ENCODE results near the gene R3HDML.

The R3HDML gene

DNA sequence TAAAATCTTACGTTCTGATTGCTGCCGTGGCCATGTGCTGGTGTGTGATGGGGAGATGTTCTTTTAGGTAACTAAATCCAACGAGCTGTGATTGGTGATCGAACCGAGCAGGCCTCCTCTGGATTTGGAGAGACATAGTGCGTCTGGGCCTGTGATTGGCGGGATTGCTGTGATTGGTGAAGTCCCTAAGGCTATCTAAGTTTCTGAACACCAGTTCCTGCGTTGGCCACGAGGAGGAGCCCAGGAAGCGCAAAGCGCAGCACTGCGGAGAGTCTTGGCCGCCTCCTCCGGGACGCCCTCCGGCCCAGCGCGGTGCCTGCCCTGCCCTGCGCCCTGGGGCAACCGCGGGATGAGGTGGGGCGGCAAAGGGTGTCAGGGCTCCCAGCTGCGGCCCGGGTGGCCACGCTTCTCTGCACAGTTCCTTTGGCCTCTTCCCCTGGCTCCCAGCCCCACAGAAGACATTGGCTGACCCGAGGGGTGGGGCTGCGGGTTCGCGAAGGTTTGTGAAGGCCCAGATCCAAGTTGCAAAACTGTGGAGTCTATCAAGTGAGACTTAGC lies 51.7 kb downstream of the R3HDML start:
- Histone ChIP-seq H2AFZ (ENCODE audit: low read depth, low read length) (no peak overlapping the region), H3K4me3 (ENCODE audit: low read depth in 1 of 2, low read length in 2 of 2) (no peak overlapping the region), H3K27me3 (ENCODE audit: insufficient read depth, low read length, poor library complexity) (no peaks in the 10 kb centered on the region), H3K4me1 (ENCODE audit: insufficient read depth, low read length) (no peaks in the 10 kb centered on the region), H3K9me3 (ENCODE audit: insufficient read depth, low read length, severe bottlenecking) (no peaks in the 10 kb centered on the region), H3K27ac (ENCODE audit: low read length) (no peak overlapping the region), H4K20me1 (ENCODE audit: insufficient read depth, low read length) (no peaks in the 10 kb centered on the region), H3K79me2 (ENCODE audit: insufficient read depth, low read length) (no peaks in the 10 kb centered on the region), H3K9ac (ENCODE audit: low read depth, low read length) (no peak overlapping the region), H3K4me2 (ENCODE audit: insufficient read depth, low read length) (no peak overlapping the region), H3K36me3 (ENCODE audit: insufficient read depth, low read length) (no peaks in the 10 kb centered on the region)
- TF ChIP-seq, protein P1, sequence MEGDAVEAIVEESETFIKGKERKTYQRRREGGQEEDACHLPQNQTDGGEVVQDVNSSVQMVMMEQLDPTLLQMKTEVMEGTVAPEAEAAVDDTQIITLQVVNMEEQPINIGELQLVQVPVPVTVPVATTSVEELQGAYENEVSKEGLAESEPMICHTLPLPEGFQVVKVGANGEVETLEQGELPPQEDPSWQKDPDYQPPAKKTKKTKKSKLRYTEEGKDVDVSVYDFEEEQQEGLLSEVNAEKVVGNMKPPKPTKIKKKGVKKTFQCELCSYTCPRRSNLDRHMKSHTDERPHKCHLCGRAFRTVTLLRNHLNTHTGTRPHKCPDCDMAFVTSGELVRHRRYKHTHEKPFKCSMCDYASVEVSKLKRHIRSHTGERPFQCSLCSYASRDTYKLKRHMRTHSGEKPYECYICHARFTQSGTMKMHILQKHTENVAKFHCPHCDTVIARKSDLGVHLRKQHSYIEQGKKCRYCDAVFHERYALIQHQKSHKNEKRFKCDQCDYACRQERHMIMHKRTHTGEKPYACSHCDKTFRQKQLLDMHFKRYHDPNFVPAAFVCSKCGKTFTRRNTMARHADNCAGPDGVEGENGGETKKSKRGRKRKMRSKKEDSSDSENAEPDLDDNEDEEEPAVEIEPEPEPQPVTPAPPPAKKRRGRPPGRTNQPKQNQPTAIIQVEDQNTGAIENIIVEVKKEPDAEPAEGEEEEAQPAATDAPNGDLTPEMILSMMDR (IDR thresholded peaks at IDR 0.05; ENCODE audit: borderline replicate concordance, extremely low read depth, low read length, poor library complexity, severe bottlenecking) = peak; percentile 54
- TF ChIP-seq EZH2 (IDR thresholded peaks at IDR 0.05; ENCODE audit: borderline replicate concordance, low read depth, low read length, severe bottlenecking) = no peak
- ATAC-seq (ENCODE audit: insufficient read depth, low read depth) (peak; percentile 67), DNase-seq (peak; percentile 34)

DNA sequence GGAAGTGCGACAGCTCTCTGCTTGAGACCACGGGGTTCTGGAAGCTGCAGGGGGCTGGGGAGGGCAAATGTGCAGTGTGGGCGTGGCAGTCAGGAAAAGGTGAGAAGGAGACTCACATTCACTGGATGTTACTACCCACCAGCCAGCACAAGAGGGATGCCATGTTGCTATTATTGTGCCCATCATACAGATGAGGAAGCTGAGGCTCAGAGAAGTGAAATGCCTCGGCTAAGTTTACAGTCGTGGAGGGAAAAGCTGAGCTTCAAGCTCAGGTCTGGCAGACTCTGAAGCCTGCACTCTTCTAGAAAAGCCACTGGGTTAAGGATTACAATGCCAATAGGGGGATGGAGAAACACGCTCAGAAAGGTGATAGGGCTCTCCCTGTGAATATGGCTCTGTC lies 53.0 kb downstream of the R3HDML start:
- Histone ChIP-seq H3K79me2 (ENCODE audit: insufficient read depth, low read length) (no peaks in the 10 kb centered on the region), H3K4me1 (ENCODE audit: insufficient read depth, low read length) (no peaks in the 10 kb centered on the region), H3K27me3 (ENCODE audit: insufficient read depth, low read length, poor library complexity) (peaks cover 7% of the 10 kb centered on the region), H3K9me3 (ENCODE audit: insufficient read depth, low read length, severe bottlenecking) (no peaks in the 10 kb centered on the region), H4K20me1 (ENCODE audit: insufficient read depth, low read length) (no peaks in the 10 kb centered on the region), H3K4me3 (ENCODE audit: low read depth in 1 of 2, low read length in 2 of 2) (no peak overlapping the region), H3K36me3 (ENCODE audit: insufficient read depth, low read length) (no peaks in the 10 kb centered on the region), H3K4me2 (ENCODE audit: insufficient read depth, low read length) (no peak overlapping the region), H3K27ac (ENCODE audit: low read length) (no peak overlapping the region), H2AFZ (ENCODE audit: low read depth, low read length) (no peak overlapping the region), H3K9ac (ENCODE audit: low read depth, low read length) (no peak overlapping the region)
- TF ChIP-seq EZH2 (IDR thresholded peaks at IDR 0.05; ENCODE audit: borderline replicate concordance, low read depth, low read length, severe bottlenecking) = no peak
- TF ChIP-seq, protein P1 (IDR thresholded peaks at IDR 0.05; ENCODE audit: borderline replicate concordance, extremely low read depth, low read length, poor library complexity, severe bottlenecking) = no peak
- DNase-seq = no peak
- no peak for ATAC-seq (ENCODE audit: insufficient read depth, low read depth)

DNA sequence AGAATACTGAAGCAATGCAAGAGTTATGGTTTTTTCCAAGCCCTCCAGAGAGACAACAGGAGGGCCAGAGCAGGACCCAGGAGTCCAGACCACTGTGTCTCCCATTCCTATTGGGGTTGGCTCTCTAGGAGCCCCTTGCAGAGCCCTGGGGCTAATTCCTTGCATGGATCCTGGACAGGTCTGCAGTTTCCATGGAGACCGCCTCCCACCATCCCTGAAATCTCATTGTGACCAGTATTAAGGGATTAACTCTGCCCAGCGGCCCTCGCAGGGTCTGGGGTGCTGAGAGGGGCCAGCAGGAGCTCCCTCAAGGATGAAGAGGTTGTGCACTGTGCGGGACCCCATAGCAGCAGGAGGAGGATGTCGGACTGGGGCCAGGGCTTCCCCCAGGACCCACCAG lies 53.4 kb downstream of the R3HDML start:
- Histone ChIP-seq H3K27ac (ENCODE audit: low read length) (no peak overlapping the region), H3K4me1 (ENCODE audit: insufficient read depth, low read length) (no peaks in the 10 kb centered on the region), H4K20me1 (ENCODE audit: insufficient read depth, low read length) (no peaks in the 10 kb centered on the region), H3K79me2 (ENCODE audit: insufficient read depth, low read length) (no peaks in the 10 kb centered on the region), H3K4me3 (ENCODE audit: low read depth in 1 of 2, low read length in 2 of 2) (no peak overlapping the region), H3K36me3 (ENCODE audit: insufficient read depth, low read length) (no peaks in the 10 kb centered on the region), H3K9me3 (ENCODE audit: insufficient read depth, low read length, severe bottlenecking) (no peaks in the 10 kb centered on the region), H3K9ac (ENCODE audit: low read depth, low read length) (no peak overlapping the region), H2AFZ (ENCODE audit: low read depth, low read length) (no peak overlapping the region), H3K4me2 (ENCODE audit: insufficient read depth, low read length) (no peak overlapping the region), H3K27me3 (ENCODE audit: insufficient read depth, low read length, poor library complexity) (peaks cover 11% of the 10 kb centered on the region)
- no peak for DNase-seq
- no peak for ATAC-seq (ENCODE audit: insufficient read depth, low read depth)
- TF ChIP-seq, protein P1 (IDR thresholded peaks at IDR 0.05; ENCODE audit: borderline replicate concordance, extremely low read depth, low read length, poor library complexity, severe bottlenecking) = no peak
- TF ChIP-seq EZH2 (IDR thresholded peaks at IDR 0.05; ENCODE audit: borderline replicate concordance, low read depth, low read length, severe bottlenecking) = no peak

Measured in DND-41 (cell line).